ENCODE data around the gene PCDHA4.
"Not testable (repeated sequence)": the region's sequence is repeated elsewhere in the genome, so short reads cannot be mapped to it uniquely, and the experiment has no call there.

PCDHA4 gene

GRCh38 chr5:140822281-140822629, 15.4 kb downstream of the PCDHA4 start:
- DNase-seq = no peak

GRCh38 chr5:140822969-140823368, 16.1 kb downstream of the PCDHA4 start:
- DNase-seq = not testable (repeated sequence)

- no peak for DNase-seq
Observed at GRCh38 chr5:140823475-140823874, 16.6 kb downstream of the PCDHA4 start.

- DNase-seq = no peak
Observed at GRCh38 chr5:140827704-140828361, 21.0 kb downstream of the PCDHA4 start, which contains the start of gene PCDHA6. PCDHA6 (plus strand) TSS chr5:140827960; CDS start chr5:140828092, 132 bp downstream.

GRCh38 chr5:140828362-140828737, 21.5 kb downstream of the PCDHA4 start:
- no peak for DNase-seq

- not testable (repeated sequence) for DNase-seq
Observed at GRCh38 chr5:140829511-140830501, 22.9 kb downstream of the PCDHA4 start.

GRCh38 chr5:140833993-140834392, 27.1 kb downstream of the PCDHA4 start, which contains the start of gene PCDHA7:
PCDHA7 (plus strand) TSS chr5:140834269; CDS start chr5:140834384, 115 bp downstream.
- DNase-seq = no peak

- DNase-seq = not testable (repeated sequence)
Observed at GRCh38 chr5:140834439-140835008, 27.7 kb downstream of the PCDHA4 start.

GRCh38 chr5:140835622-140836510, 29.0 kb downstream of the PCDHA4 start:
- DNase-seq = no peak

- DNase-seq = no peak
Observed at GRCh38 chr5:140840978-140841962, 34.4 kb downstream of the PCDHA4 start, which contains the start of gene PCDHA8. PCDHA8 (plus strand) TSS chr5:140841187; CDS start chr5:140841322, 135 bp downstream.

GRCh38 chr5:140842798-140843733, 36.2 kb downstream of the PCDHA4 start:
- DNase-seq = no peak

GRCh38 chr5:140848139-140849102, 41.6 kb downstream of the PCDHA4 start, which contains the start of gene PCDHA9:
PCDHA9 (plus strand) TSS chr5:140848382; CDS start chr5:140848496, 114 bp downstream.
- DNase-seq = not testable (repeated sequence)

GRCh38 chr5:140849831-140850634, 43.2 kb downstream of the PCDHA4 start:
- not testable (repeated sequence) for DNase-seq

- no peak for DNase-seq
Observed at GRCh38 chr5:140855772-140856674, 49.2 kb downstream of the PCDHA4 start, which contains the start of gene PCDHA10. PCDHA10 (plus strand) TSS chr5:140855897; CDS start chr5:140856049, 152 bp downstream.

GRCh38 chr5:140857177-140857986, 50.5 kb downstream of the PCDHA4 start:
- no peak for DNase-seq

- DNase-seq = no peak
Observed at GRCh38 chr5:140857987-140858240, 51.0 kb downstream of the PCDHA4 start.
